Measurements from ENCODE around the gene SPACA6.

SPACA6 gene

DNA sequence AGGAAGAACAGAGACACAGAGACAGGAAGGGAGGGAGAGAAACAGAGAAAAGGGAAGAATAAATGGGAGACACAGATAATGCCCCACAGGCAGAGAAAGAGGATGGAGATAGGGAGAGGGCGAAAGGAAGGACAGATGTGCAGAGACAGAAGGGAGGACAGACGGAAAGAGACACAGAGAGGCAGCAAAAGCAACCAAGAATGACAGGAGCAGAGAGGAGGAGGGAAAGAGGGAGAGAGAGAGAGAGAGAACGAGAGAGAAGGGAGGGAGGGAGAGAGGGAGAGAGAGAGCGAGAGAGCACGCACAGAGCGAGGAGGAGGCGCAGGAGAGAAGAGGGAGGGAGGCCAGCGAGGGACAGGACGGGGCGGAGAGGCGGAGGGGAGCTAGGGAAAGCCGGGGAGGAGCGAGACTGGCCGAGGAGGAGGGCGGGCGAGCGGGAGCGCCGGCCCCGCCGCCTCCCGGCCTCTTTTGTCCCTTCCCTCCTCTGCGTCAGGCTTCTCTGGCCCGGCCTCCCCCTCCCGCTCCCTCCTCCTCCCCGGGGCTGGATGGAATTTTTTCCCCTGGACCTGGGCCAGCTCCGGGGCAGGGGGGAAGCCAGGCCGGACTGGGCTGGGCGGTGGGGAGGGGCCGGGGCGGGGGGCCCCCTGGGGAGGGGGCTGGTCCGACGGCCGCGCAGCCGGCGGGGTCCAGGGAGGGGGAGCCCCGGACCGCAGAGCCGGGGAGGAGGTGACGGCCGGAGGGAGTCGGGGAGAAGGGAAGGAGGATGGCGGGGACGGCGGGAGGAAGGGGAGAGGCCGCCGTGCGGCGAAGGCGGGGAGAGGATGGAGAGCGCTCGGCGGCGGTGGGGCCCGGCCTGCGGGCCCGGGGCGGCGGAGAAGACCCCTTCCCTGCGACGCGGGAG is 4.2 kb upstream of the SPACA6 start:
- DNase-seq (ENCODE audit: extremely low spot score, insufficient read length, low read depth) (no peak), FAIRE-seq (no peak)

GRCh38 chr19:51689751-51690453 is 3.2 kb upstream of the SPACA6 start:
- DNase-seq (ENCODE audit: extremely low spot score, insufficient read length, low read depth) (no peak), FAIRE-seq (no peak)

DNA sequence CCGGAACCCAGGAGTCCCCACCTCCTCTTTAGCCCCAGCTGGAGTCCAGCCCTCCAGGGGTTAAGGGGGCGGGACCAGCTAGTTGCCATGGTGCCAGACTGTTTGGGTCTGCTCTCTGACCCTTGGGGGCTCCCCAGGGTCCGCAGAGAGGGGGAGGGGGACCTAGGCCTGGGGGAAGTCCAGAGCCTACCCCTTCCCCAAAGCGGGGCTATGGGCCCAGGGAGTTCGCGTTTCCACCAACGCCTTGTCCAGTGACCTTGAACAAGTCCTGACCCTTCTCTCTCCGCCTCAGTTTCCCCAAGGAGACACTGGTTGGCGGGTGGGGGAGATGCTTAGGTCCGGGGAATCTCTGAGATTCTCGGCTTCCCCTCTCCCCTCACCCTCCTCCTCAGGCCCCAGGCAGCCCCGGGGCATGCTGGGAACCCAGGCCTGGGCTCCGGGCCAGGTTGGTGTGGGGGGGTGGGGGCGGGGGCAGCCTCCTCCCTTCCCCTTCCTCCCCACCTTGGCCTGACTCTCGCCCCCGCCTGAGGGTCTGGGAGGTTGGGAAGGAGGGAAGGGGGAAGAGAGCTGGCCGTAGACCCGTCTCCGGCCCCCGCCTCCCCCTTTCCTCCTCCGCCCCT is 2.6 kb upstream of the SPACA6 start:
- FAIRE-seq = no peak
- DNase-seq (ENCODE audit: extremely low spot score, insufficient read length, low read depth) = no peak

GRCh38 chr19:51691074-51691583 is 2.0 kb upstream of the SPACA6 start:
- no peak for FAIRE-seq
- no peak for DNase-seq (ENCODE audit: extremely low spot score, insufficient read length, low read depth)

DNA sequence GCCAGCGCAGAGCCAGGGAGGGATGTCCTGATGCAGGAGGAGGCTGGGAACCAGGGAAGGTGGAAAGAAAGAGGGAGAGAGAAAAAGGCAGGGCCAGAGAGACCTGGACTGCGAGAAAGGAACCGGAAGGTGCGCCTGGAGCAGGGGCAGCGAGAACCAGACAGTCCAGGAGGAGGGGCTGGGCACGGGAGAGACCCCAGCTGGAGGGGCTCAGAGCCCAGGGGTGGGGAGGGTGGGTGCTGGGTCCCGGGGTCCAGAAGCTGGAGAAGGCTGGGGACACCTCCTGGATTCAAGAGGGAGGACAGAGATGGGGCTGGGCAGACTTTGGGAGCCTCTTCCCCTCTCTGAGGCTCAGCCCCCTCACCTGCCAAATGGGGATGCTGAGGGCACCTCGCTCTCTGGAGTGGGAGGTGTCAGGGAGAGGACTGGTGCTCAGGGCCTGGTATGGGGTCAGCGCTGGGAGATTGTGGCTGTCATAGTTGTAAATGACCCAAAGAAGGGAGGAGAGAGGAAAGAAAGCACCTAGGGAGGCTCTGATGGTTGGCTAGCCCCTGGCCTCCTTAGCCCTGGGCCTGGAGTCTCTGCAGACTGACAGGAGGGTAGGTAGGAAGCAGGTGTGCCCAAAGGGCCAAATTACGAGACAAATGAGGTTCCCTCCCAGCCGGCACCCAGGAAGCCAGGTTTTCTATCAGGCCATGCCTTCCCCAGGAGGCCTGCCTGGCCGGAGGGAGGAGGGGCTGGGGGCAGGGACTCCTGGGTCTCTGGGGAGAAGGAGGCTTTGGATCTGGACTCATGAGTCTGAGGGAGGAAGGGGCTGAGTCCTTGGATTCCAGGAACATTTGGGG is 1.3 kb upstream of the SPACA6 start:
- DNase-seq (ENCODE audit: extremely low spot score, insufficient read length, low read depth) (no peak), FAIRE-seq (no peak)

- FAIRE-seq (no peak), DNase-seq (ENCODE audit: extremely low spot score, insufficient read length, low read depth) (no peak)
Measured at GRCh38 chr19:51692468-51692867, 662 bp upstream of the SPACA6 start.

GRCh38 chr19:51693819-51694218 is 689 bp downstream of the SPACA6 start:
- no peak for FAIRE-seq
- DNase-seq (ENCODE audit: extremely low spot score, insufficient read length, low read depth) = no peak

- DNase-seq (ENCODE audit: extremely low spot score, insufficient read length, low read depth) (no peak), FAIRE-seq (no peak)
Measured at GRCh38 chr19:51694318-51695085, 1.4 kb downstream of the SPACA6 start.

GRCh38 chr19:51695088-51695487 is 2.0 kb downstream of the SPACA6 start:
- FAIRE-seq (no peak), DNase-seq (ENCODE audit: extremely low spot score, insufficient read length, low read depth) (no peak)

- no peak for FAIRE-seq
- DNase-seq (ENCODE audit: extremely low spot score, insufficient read length, low read depth) = no peak
Measured at GRCh38 chr19:51695702-51696315, 2.7 kb downstream of the SPACA6 start.

- DNase-seq (ENCODE audit: extremely low spot score, insufficient read length, low read depth) = no peak
- no peak for FAIRE-seq
Measured at GRCh38 chr19:51696606-51697005, 3.5 kb downstream of the SPACA6 start.

GRCh38 chr19:51697169-51697776 is 4.1 kb downstream of the SPACA6 start:
- FAIRE-seq (no peak), DNase-seq (ENCODE audit: extremely low spot score, insufficient read length, low read depth) (no peak)

DNA sequence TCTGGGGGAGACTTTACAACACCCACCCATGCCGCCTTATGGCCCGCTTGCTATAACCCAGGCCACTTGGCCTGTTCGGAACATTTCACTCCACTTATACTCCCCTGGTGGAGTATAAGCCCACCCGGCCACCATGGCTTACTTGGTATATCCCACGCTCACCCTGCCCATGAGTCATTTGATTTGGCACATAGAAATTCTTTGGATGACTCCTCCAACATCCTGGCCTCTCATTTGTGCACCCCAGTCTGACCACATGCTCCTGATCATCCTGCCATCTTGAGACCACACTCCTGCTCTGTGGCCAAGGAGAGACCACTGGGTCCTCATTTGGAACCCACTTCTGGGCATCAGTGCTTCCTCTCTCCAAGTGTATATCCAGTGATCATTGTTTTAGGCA is 5.2 kb downstream of the SPACA6 start:
- FAIRE-seq (no peak), DNase-seq (ENCODE audit: extremely low spot score, insufficient read length, low read depth) (no peak)

GRCh38 chr19:51699170-51699569 is 6.0 kb downstream of the SPACA6 start:
- no peak for FAIRE-seq
- DNase-seq (ENCODE audit: extremely low spot score, insufficient read length, low read depth) = no peak

- FAIRE-seq (no peak), DNase-seq (ENCODE audit: extremely low spot score, insufficient read length, low read depth) (no peak)
Measured at GRCh38 chr19:51701468-51702100, 8.5 kb downstream of the SPACA6 start.

GRCh38 chr19:51702103-51702824 is 9.1 kb downstream of the SPACA6 start:
- DNase-seq (ENCODE audit: extremely low spot score, insufficient read length, low read depth) (no peak), FAIRE-seq (no peak)

- FAIRE-seq (no peak), DNase-seq (ENCODE audit: extremely low spot score, insufficient read length, low read depth) (no peak)
Measured at GRCh38 chr19:51702825-51703574, 9.9 kb downstream of the SPACA6 start.

All from GM18507 (cell line).